ENCODE data around the gene CHST5.

DNA sequence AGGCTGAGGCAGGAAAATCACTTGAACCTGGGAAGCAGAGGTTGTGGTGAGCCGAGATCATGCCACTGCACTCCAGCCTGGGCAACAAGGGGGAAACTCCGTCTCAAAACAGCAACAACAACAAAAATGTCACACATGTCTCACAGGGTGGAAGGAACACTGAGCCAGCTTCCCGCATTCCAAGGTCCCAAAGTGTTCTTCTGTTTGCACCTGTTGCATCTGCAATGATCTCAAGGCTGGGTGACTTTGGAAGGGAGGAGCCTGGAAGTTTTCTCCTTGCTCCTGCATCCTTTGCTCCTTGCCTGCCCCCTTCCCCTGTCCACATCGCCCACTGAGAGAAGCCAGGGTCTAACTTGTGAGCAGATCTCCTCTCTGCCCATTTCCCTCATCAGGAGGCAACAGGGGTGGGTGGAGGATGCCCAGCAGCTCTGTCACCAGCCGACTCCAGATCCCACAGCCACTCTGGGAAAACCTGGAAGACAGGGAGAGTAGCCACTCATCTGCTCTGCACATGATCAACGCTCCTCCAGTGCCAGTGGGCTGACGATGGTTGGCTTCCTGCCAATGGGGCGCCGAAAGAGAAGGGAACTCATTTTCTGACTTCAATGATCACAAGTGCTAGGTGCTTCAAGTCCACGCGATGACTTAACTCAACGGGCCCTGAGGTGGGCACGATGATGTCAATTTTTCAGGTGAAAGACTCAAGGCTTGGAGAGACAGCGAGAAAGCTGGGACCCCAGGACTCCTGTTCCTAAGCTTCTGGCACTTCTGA is 53.3 kb downstream of the CHST5 start:
- no peak for TF ChIP-seq EZH2 (IDR thresholded peaks at IDR 0.05; ENCODE audit: borderline replicate concordance, insufficient read depth, low read depth, low read length, poor library complexity, severe bottlenecking)
- TF ChIP-seq CTCF (IDR thresholded peaks at IDR 0.05): no peak

All from B cell (primary cell).